ENCODE data around the gene RAB7A. TPM values are rescaled to one million over a fixed set of nuclear protein-coding genes. Genes with fewer than 3 reads are reported as not detected.
A peak's percentile ranks its signal among the peaks of the same experiment; 100 is the strongest.

The RAB7A gene
- total RNA-seq, 6 donors from 2014 or later, result 72.3 to 287 (median 139) TPM

DNA sequence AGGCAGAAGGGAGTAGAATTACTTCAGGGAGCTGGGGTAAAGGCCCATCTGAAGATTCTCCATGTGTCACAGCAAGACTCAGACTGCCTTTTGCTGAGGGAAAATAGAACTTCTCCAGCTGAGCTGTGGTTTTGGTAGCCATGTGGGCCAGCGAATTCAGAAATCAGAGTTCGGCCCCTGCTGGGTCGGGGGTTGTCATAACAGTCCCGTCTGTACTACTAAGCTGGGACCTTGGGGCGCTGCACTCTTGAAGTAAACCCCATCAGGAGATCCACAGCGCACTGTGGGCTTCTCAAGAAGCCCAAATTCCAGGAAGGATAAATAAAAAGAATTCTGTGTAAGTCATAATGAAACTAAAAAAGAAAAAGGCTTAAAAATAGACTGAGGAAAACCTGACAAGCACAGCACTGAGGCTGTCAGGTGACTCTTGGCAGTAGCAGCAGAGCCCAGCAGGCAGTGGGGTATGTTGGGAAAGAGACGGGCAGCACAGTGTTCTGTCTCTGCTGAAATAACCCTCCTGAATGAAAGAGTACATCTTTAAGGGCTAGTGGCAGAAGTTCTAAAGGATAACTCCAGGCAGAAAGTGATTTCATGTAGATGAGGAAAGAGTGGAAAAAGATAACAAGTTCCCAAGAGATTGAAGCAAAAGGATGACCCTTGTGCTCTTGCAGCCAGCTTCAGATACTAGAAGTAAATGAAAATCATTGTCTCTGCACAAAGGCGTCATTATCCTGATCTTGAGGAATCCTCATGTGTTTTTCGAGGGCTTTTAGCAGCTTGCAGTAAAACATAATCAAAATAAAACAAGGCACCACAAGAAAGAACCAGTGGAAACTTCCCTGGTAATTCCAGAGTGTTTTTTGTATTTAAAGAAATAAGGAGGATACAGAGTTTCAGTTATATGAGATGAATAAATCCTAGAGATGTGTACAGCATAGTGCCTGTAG lies 74.5 kb downstream of the RAB7A start:
- DNase-seq, result no peak
- H3K4me1 ChIP-seq, result peaks cover 22 to 26% (median 25%) of the 10 kb centered on the region in 4 donors
- no peaks in the 10 kb centered on the region for H3K9me3 ChIP-seq
- WGBS, 2 donors, result 87 to 89% methylated on average over 9 of the region's 9 CpGs
- no peak overlapping the region for H3K4me3 ChIP-seq
- no peaks in the 10 kb centered on the region for H3K27me3 ChIP-seq
- peak overlapping the region in 2 of 4 donors; percentile 16 to 24 for H3K27ac ChIP-seq
- ATAC-seq (ENCODE audit: low FRiP score in 2 of 2), result no peak
- TF ChIP-seq EP300 (IDR thresholded peaks at IDR 0.05), result no peak
- TF ChIP-seq POLR2AphosphoS5 (IDR thresholded peaks at IDR 0.05), result no peak
- no peak for TF ChIP-seq POLR2A (IDR thresholded peaks at IDR 0.05)
- TF ChIP-seq, protein P1, sequence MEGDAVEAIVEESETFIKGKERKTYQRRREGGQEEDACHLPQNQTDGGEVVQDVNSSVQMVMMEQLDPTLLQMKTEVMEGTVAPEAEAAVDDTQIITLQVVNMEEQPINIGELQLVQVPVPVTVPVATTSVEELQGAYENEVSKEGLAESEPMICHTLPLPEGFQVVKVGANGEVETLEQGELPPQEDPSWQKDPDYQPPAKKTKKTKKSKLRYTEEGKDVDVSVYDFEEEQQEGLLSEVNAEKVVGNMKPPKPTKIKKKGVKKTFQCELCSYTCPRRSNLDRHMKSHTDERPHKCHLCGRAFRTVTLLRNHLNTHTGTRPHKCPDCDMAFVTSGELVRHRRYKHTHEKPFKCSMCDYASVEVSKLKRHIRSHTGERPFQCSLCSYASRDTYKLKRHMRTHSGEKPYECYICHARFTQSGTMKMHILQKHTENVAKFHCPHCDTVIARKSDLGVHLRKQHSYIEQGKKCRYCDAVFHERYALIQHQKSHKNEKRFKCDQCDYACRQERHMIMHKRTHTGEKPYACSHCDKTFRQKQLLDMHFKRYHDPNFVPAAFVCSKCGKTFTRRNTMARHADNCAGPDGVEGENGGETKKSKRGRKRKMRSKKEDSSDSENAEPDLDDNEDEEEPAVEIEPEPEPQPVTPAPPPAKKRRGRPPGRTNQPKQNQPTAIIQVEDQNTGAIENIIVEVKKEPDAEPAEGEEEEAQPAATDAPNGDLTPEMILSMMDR (IDR thresholded peaks at IDR 0.05), result no peak
- peaks cover 22 to 58% (median 33%) of the 10 kb centered on the region in 4 donors for H3K36me3 ChIP-seq

DNA sequence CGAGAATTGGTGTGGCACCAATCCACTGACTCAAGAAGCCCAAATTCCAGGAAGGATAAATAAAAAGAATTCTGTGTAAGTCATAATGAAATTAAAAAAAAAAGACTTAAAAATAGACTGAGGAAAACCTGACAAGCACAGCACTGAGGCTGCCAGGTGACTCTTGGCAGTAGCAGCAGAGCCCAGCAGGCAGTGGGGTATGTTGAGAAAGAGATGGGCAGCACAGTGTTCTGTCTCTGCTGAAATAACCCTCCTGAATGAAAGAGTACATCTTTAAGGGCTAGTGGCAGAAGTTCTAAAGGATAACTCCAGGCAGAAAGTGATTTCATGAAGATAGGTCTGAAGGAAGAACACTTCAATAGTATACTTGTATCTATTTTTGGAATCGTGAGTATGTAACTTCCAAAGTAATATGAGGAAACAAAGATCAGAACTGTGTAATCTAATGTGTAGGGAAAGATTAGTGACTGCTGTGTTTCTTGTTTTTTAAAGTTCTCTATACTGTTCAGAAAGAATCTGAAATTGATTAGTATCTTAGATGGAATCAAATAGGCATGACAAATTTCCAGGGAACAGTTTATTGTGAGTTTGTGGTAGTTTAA lies 75.9 kb downstream of the RAB7A start:
- H3K27me3 ChIP-seq, result no peaks in the 10 kb centered on the region
- H3K36me3 ChIP-seq, result peaks cover 22 to 60% (median 29%) of the 10 kb centered on the region in 4 donors
- 56 to 66% methylated on average over 2 of the region's 2 CpGs for WGBS, 2 donors
- TF ChIP-seq POLR2AphosphoS5 (IDR thresholded peaks at IDR 0.05) (no peak), EP300 (IDR thresholded peaks at IDR 0.05) (no peak), POLR2A (IDR thresholded peaks at IDR 0.05) (no peak)
- TF ChIP-seq, protein P1 (IDR thresholded peaks at IDR 0.05), result no peak
- ATAC-seq (ENCODE audit: low FRiP score in 2 of 2) (no peak), DNase-seq (no peak)
- peaks cover 23 to 37% (median 29%) of the 10 kb centered on the region in 4 donors for H3K4me1 ChIP-seq
- no peaks in the 10 kb centered on the region for H3K9me3 ChIP-seq
- H3K4me3 ChIP-seq, result no peak overlapping the region
- H3K27ac ChIP-seq, result no peak overlapping the region

DNA sequence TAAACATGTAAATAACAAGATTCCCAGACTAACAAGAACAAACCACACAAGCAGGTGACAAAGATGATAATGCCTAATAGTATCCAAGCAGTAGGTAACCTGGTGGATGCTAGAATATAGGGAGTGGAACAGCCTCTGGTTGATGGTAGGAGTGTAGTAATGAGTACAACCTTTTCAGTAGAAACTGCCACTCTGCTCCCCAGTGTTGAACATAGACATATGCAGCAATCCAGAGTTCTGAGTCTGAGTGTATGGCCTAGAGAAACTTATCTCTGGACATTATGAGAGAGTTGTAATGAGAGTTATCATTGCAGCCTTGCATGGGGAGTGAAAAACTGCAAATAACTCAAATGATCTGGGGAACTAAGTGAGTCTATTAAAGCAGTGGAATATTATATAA lies 77.3 kb downstream of the RAB7A start:
- Histone ChIP-seq H3K4me3 (no peak overlapping the region), H3K36me3 (peaks cover 11 to 60% (median 29%) of the 10 kb centered on the region in 4 donors), H3K27me3 (no peaks in the 10 kb centered on the region), H3K27ac (peak overlapping the region; percentile 34 to 83 (median 64)), H3K9me3 (no peaks in the 10 kb centered on the region), H3K4me1 (peaks cover 25 to 41% (median 30%) of the 10 kb centered on the region in 4 donors)
- no peak for TF ChIP-seq POLR2AphosphoS5 (IDR thresholded peaks at IDR 0.05)
- ATAC-seq (ENCODE audit: low FRiP score in 2 of 2) (no peak), DNase-seq (no peak)

DNA sequence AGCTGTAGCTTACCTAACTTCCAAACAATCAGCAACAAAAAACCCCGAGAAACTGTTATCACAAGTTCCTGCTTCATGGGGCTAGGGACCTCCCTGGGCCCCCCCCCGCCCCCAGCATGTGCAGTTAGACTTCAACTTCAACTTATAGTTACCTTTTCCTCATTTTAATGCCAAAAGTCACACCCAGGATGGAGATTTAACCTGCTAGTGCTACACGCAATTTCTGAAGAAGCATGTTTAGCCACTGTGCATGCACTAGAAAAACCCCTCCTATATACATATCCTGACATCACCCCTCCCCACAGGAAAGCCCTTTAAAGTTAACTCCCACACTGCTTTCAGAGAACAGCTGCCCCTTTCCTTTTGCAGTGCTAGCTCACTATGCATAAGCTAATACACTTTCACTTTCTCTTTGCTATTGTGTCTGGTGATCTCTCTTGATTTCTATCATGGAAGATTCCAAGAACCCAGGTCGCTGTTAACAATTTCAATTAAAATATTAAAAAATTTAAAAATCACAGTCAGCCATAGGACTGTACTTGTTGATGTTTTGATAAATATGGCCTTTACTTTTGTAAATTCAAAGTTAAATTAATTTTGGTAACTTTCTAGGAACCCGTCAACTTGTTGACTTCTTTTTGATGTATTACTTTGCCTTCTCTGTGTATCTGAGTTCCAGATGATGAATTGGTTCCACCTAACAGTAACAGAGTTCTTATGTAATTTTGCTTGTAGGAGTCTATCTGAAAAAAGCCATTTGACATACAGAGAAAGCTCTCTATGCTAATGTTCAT lies 78.2 kb downstream of the RAB7A start:
- H3K9me3 ChIP-seq, result no peaks in the 10 kb centered on the region
- H3K36me3 ChIP-seq, result peaks cover 5 to 60% (median 25%) of the 10 kb centered on the region in 4 donors
- H3K27ac ChIP-seq, result peak overlapping the region; percentile 34 to 83 (median 64)
- WGBS, 2 donors, result 27 to 32% methylated on average over 5 of the region's 5 CpGs
- DNase-seq (no peak), ATAC-seq (ENCODE audit: low FRiP score in 2 of 2) (peak in 1 of 2 donors; percentile 65)
- peaks cover 28 to 50% (median 37%) of the 10 kb centered on the region in 4 donors for H3K4me1 ChIP-seq
- H3K27me3 ChIP-seq, result no peaks in the 10 kb centered on the region
- TF ChIP-seq, protein P1 (IDR thresholded peaks at IDR 0.05), result no peak
- TF ChIP-seq POLR2AphosphoS5 (IDR thresholded peaks at IDR 0.05), result no peak
- no peak for TF ChIP-seq EP300 (IDR thresholded peaks at IDR 0.05)
- TF ChIP-seq POLR2A (IDR thresholded peaks at IDR 0.05), result no peak
- H3K4me3 ChIP-seq, result peak overlapping the region in 2 of 4 donors; percentile 18 to 31
